Putamen (tissue), 1 donor: ENCODE measurements around the gene HOXB4.

Experiments used
- DNase-seq: peaks from one replicate; pipeline ENCODE4 v3.0.0-alpha.2; 2016; ENCODE audit warnings: low spot score

Gene HOXB4

DNA sequence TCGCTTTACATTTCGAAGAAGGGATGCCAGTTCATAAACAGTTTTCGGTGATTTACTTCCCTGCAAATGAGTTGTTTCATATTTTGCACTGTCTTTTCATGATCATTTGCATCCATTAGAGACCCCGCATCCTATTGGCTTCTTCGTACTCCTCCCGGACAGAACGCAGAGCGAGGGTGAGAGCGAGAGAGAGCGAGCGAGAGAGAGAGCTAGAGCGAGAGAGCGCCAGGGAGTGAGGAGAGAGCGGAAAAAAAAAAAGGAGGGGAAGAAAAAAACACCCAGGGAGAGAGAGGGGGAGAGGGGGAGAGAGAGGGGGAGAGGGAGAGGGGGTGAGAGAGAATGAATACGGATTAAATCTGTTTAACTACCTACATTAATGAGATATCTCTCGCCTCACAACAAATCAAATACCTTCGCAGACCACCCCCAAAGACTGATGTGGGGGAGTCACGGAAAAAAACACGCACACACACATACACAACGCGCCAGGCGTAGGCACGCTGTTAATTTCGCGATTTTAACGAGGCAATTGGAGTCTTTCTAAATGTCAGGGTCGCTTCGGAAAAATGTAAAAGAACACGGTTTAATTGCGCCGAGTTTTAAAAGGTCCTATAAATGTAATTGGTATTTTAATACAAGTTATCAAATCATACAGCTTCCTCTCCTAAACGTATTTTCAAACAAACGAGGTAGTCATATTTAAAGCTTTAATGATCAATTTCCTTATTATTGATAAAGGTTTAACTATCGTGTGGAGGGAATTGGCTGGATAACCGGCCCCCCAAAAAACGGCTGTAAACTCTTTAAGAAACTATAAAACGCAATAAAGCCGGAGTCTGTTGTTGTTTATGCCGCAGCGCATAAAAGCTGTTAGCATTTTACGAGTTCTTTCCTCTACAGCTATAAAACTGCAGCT, 37.2 kb upstream of the HOXB4 start, which contains the start of gene HOXB8:
Gene HOXB8, minus strand, starts transcription at position 246 of the 916 bp plus-strand sequence. CDS start 588 bp downstream, outside the sequence.
- no peak for DNase-seq

DNA sequence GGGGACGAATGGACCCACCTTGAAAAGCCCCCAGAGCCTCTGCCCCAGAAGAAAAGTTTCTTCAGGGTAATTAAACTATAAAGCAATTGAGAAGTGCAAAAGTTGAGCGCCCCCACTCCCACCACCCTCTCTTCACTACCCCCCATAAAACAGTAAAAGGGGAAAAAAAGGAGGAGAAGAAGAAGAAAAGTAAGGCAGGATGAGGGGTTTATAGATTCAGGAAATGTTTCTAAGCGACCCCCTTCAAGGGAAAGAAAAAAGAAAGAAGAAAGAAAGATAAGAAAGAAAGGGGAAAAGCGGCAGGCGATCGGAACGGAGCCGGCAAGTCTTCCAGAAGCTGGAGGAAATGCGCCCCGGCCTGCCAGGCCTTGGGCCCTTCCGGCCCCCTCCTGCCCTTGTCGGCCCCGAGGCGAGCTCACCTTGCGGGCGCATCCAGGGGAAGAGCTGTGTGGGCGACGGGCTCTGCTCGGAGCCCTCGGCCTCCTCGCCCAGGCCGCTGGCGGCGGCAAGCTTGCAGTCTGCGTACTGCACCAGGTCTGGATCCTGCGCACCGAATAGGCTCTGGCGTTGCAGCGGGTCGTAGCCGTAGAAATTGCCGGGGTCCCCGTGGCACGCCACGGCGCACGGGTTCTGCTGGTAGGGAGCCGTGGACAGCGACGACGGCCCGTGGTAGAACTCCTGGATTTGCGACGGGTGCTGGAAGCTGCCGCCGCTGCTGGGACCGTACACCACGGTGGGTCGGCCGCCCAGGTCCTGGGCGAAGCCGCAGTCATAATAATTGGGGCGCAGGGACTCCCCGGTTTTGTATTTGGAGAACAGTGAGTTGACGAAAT, 35.9 kb upstream of the HOXB4 start:
- DNase-seq = no peak

DNA sequence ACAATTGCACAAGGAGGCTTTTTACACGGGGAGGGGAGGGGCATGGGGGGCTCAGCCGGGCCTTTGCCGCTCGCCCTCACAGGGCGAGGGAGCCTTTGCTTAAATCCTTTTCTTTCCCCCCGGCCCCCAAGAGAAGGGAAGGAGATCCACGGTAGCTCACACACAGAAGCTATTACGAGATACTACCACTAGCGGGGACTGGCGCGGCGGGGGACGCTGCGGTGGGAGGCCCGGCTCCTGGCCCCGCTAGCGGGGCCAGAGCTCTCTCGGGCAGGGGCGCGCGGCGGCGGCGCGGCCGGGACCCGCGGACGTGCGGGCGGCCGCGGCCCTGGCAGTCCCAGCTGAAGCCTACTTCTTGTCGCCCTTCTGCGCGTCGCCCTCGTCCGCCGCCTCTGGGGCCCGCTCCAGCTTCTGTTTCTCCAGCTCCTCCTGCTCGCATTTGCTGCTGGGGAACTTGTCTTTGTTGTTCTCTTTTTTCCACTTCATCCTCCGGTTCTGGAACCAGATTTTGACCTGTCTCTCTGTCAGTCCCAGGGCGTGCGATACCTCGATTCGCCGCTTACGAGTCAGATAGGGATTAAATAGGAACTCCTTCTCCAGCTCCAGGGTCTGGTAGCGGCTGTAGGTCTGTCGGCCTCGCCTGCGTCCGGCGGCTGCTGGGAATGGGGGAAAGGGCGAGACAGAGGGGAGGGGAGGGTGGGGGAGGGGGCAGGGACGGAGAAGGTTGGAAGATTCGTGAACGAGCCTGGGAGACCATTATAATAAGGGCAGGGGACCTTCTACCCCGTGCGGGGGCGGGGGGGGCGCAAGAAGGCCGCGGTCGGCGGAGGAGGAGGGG, 34.9 kb upstream of the HOXB4 start:
- DNase-seq = no peak

DNA sequence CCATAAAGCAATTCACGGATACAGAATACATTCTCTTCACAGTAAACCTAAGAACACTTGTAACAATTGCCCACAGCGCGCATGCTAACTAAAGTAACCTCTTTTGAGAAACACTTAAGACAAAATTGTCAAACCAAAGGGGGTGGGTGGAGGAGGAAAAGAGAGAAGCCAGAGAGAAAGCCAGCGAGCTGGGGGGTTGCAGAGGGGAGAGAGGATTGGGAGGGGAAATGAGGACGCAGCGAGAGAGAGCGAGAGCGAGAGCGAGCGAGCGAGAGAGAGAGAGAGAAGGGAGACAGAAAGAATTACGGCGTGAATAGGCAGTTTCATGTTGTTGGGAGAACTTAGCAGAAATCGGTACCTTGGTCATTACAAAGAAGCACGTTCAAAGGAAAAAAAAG, 34.3 kb upstream of the HOXB4 start:
- no peak for DNase-seq

DNA sequence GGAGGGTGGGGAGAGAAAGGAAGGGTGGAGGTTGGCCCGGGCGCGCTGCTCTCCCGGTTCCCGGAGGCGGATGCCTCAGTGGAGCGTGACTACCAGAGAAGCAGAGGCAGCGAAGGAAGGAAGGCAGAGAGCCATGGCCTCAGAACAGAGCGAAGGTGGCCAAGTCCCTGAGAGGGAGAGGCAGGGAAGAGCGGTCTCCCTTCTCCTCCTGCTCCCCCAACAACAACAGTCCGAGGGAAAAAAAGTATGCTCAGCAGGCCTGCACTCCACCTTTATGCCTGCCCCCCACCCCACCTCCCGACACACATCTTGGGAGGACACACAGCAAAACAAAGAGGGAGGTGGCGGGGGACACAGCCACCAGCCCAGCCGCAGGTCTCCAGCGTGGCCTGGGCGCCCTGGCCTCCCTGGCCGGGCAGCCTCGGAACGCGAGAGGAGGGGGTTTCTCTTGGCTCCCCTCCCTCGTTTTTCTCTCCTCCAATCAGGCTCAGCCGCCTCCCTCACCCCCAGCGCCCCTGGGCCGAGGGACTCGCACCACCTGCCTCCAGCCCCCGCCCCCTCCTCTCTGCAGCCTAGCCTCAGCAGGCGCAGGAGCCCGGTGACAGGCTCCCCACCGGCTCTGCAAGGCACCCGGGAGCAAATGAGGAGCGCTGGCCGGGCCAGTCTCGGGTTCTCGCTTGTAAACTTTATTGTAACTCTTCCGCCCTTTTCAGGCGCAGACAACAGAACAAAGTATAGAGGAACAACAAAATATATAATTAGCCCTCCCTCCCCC, 33.7 kb upstream of the HOXB4 start:
- no peak for DNase-seq

DNA sequence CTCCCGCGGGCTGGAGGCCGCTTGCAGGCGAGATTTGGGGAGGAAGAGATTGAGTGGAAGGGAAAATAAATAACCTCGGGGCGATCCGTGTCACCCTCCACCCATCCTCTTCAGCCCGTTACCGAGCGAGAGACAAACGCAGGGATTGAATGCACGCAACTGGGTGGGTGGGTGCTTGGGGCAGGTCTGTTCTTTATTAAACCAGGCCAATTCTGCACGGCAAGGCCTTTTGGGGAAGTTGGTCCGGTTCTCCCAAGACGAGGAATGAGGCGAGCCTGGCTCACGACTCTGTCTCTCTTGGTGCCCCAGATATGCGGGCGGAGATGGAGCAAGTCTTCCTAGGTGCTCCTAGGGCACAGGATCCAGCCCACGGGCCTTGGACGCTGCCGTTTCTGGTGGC, 33.1 kb upstream of the HOXB4 start:
- DNase-seq = no peak

DNA sequence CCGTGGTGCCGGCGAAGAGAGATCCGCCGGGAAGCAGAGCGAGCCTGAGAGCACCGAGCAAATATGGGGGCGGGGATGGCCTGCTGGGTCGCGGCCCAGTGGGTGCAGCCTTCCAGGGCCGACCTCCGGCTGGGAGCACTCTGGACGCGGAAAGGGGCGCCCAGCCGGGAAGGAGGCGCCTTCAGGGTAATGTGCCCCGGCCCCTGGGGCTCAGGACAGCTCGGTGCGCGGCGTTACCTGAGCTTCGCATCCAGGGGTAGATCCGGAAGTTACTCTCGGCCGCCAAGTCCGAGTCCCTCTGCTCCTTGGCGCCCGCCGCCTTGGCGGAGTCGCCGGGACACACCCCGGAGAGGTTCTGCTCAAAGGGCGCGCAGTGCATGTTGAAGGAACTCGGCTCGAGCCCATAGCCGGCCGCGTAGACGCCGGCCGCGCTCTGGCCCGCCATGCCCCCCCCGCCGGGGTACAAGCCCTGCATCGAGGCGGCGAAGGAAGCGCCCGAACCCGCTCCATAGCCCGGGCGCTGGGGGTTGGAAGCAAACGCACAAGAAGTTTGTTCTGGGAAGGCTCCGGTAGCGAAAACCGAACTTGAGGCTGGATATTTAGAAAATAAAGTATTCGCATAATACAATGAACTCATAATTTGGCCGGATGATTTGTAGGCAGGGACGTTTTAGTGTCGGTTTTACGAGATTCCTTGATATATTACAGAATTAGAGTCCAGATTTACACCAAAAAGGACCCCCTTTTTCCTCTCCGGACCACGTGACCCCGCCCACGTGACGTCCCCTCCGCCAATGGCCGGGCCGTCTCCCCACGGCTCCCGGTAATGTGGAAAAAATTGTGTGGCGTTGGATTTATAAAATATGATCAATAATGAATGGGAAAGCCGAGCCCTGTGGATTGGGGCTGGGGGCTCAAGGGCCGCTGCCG, 32.4 kb upstream of the HOXB4 start, which contains the start of gene HOXB7:
Gene HOXB7, minus strand, starts transcription at position 736 of the 930 bp plus-strand sequence. Its CDS starts 99 bp downstream, at position 637.
- no peak for DNase-seq

DNA sequence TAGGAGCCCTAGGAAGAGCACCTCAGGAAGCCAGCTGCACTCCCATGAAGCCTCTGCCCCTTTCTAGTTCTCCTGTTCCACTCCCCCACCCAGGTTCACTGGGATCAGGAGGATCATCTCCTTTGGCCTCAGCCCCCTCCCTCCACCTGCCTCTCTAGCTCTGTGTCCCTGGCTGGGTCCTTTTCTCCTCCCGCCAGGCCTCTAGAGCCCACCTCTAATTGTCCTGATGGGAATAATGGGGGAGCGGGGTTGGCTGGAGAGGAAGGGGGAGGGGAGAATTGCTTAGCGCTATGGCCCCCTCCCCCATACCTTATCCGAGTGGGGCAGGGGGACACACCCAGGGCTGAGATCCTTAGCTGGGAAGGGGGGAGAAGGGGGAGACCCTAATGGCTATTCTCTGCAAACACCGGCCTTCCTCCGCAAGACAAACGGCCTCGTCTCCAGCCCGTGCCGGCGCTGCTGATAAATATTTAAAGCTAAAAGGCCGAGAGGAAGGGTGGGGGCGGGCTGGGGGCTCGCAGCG, 31.7 kb upstream of the HOXB4 start:
- no peak for DNase-seq

DNA sequence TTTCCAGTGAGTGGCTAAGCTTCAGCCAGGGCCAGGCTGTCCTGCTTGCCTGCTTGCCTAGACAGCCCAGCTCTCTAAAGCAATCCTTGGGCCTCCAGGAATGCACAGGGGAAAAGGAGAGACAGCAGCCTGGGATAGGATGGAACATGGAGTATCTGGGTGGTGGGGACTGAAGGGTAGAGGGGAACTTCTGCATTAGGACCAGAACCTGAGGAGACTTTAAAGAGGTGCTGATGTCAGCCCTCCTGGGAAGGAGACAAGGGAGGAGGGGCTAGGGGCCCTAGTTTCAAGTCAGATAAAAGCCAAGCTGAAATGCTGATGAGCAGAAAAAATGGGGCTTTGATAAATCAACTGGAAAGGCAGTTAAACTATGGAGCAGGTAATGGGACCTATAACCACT, 30.9 kb upstream of the HOXB4 start:
- no peak for DNase-seq

DNA sequence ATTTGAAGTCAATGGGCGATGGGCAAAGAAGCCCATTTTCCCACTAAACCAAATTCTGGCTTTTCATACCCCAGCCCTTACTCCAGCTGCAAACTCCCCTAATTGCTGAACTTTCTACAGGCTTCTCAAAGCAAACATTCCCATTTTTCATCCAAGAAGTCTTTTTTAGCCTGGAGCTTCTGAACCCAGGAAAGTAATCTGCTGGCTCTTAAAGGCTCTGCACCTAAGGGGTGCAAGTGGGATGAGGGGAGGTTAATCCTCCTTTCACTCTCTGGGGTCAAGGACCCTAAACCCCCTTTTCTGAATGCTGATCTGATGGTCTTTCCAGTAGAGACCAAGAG, 30.3 kb upstream of the HOXB4 start:
- no peak for DNase-seq

DNA sequence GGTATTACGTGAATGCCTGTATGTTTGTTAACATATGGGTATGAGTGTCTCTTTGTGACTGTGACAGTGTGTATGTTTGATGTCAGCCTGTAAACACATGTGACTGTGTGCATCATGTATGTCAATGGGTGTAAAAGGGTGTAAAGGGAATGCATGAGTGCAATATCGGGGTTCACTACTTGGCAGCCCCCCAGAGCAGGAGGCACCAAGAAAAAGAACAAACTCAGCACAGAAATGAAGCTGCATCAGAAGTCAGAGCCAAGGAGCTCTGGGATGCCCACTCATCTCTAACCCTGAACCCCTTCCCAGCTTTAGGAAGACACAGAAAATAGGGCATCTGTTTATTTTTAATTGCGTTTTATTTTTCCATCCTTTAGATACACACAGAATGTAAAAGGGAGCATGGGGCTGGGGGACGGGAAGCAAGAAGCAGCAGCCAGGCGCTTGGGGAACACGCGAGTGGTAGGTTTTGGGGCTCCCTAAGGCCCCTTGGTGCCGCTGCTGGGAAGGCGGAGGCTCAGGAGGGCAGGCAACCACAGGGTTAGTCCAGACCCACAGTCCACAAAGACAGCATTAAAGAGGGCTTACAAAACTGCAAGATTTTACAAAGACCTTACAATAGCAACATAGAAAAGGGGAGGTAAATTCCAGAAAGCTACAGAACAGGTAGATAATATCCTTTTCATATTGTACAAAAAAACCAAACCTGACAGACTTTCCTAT, 28.9 kb upstream of the HOXB4 start:
- DNase-seq = no peak

DNA sequence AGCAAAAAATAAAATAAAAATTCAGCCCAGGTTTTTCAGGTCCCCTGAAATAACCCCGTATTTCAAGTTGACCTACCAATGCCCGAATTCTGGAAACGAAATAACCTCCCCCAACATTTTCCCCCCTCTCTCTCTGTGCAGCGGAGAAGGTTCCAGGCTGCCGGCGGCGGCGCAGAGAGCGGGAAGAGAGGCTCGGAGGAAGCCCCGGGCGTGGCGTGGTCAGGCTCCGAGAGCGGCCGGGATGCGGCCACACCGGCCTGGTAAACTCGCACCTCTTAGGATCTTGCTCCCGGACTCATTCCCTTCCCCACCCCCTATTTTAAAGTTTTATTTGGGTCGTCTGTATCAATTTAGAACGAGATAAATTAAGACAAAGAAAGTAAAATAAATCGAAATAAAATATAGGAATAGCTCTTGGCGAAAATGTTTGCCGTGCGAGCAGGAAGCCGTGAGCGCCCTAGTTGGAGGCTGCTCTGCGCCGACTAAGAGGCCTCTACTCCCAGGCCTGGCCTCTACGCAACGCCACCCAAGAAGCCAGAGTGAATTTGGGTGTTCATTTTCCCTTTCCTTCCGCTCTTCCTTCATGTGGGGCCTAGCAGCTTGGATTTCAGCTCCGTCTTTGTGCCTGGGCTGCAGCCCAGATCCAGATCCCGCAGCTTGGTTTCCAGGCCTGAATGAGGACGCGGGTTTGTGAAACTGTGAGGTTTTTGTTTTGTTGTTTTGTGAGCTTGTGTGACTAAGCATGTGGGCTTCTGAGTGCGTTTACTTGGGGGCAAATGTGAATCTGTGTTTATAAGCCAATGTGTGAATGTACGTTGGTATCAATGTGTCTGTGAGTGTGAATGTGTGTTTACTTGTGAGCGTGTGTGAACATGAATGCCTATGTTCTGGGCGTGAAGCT, 28.1 kb upstream of the HOXB4 start:
- DNase-seq = no peak

DNA sequence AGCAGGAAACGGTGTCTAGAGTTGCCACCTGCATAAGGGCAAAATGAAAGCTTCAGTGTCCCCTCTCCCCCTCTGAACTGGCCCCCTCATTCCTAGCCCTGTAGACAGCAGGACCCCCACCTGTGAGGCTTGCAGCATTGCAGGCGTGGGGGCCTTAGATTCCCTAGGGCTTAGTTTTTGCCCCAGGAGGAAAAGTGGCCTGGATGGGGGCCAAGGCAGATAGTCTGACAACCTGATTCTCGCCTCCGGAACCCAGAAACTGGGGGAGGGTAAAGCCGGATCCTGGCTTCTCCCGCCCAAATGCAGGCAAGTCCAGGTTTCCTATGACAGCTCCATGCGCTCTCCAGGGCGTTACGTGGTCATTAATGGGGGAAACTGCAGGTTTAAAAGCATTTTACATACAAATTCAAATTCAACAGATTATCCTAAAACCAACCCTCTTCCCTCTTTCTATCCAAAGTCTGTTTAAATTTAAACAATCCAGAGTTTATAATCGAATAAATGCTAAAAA, 27.3 kb upstream of the HOXB4 start:
- no peak for DNase-seq

DNA sequence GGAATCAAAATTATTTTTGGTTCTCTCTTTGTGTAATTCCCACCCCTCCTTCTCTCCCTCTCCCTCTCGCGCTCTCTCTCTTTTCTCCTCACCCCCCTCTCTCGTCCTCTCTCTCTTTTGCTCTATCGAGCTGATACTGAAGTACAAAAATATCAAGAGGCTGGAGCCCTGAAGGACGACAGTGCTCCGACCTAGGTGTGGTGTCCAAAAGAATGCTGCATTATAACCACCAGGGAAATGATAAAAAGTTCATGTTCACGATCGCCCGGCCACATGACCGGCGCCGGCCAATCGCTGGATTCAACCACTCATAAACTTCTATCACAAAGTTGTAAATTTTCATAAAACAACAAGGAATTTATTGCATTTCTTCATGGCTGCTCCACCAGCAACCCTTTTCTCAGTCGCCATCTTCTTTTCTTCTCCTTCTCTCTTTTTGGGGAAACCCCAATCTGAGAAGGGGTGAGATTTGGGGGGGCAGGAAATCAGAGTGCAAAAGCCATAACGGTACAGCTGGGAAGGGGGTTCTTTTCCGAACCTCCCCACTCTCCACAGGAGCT, 26.7 kb upstream of the HOXB4 start, which contains the start of gene HOXB6:
Gene HOXB6, minus strand, starts transcription at position 217 of the 560 bp plus-strand sequence. CDS start 6,836 bp downstream, outside the sequence.
- DNase-seq = no peak

DNA sequence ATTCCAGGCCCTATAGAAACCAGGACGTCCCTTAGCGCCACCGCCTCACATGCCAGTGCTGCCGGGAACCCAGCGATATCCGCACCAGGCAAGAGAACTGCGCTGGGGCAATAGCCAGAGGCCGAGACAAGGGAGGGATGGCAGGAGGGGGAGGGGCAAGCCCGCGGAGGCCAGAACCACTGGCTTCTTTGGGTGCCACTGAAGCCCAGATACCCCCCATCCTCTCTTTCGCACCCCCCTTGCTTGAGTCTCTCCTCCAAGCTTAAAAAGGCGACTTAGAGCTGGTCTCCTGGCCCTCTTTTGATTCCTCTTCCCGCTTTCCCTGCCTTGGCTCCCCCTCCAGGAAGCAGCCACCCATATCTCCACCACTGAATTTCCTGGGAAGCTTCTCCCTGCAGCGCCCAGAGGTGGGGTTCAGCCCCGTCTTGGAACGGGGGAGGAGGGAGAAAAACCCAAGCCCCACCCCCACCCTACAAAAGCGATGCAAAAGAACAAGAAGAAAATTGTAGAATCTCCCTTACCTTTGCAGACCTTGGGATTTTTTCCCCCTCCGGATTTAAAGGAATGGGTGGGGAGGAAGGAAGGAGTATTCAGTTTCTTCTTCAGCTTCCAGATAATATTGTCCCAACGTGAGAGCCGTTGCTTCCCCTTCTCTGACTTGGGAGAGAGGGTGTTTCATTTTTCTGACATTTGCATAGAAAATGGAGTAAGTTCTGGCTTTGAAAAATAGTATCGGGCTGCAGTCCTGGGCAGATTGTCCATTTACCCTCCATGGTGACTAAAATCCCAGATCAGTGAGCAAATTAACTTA, 26.0 kb upstream of the HOXB4 start:
- no peak for DNase-seq
